HepG2 (cell line): ENCODE results near the gene HORMAD2. TPM values are rescaled to one million over a fixed set of nuclear protein-coding genes. Genes with fewer than 3 reads are reported as not detected.

Experiments
- ATAC-seq: fragments of 200-7000 bp; cut with Tn5 transposase; 3 replicates; pipeline ENCODE4 v1.9.1; 2020; ENCODE audit warnings: mild to moderate bottlenecking, moderate library complexity
- BruUV-seq: library from RNA; stranded (reverse); fragments of 400-500 nt; replicated peaks from 2 replicates; lab custom pipeline; 2021; lab: Mats Ljungman, UMichigan
- CTCF ChIA-PET: fragments of 300-600 bp; formaldehyde crosslinking; extraction: SDS; loops from one replicate; lab custom pipeline; 2021; ENCODE audit warnings: low total read pairs, inconsistent platforms, low intra/inter-chr PET ratio; lab: Yijun Ruan, JAX
- POLR2A ChIA-PET: fragments of 350-600 bp; sonication (Branson Sonifier 250); formaldehyde crosslinking; loops from one replicate; lab custom pipeline; 2020; ENCODE audit warnings: antibody characterized with exemption, inconsistent platforms; lab: Yijun Ruan, JAX
- DNase-seq: peaks from one replicate; pipeline ENCODE4 v3.0.0-alpha.2; 2015; ENCODE audit warnings: low spot score
- FAIRE-seq: peaks from 3 replicates; lab custom pipeline; 2011; peaks lifted over from hg19 to GRCh38; lab: Jason Lieb, UNC
- H2AFZ ChIP-seq: one replicate; pipeline ENCODE4 v1.6.1; 2011; ENCODE audit warnings: low read length, inconsistent platforms
- H3K27ac ChIP-seq: fragments of 300-600 bp; 3 replicates; pipeline ENCODE4 v1.8.0; 2011; ENCODE audit warnings: mixed run types, mild to moderate bottlenecking, mixed read lengths, low read length, inconsistent platforms; ENCODE audit not compliant: insufficient read depth; ENCODE audit errors: extremely low read length
- H3K27me3 ChIP-seq, 2 experiments: fragments of 200-600 bp in 1 of 2; 2 replicates in 1 of 2; 3 replicates in 1 of 2; pipeline versions ENCODE4 v1.6.0 to v1.8.0; 2011; ENCODE audit warnings: low read length in 2 of 2, mild to moderate bottlenecking in 2 of 2, moderate library complexity in 2 of 2, inconsistent platforms in 1 of 2; ENCODE audit not compliant: insufficient read depth in 2 of 2, control insufficient read depth in 1 of 2
- H3K36me3 ChIP-seq, 2 experiments: fragments of 200-600 bp in 1 of 2; replicated peaks in 1 of 2; 2 replicates in 1 of 2; 3 replicates in 1 of 2; pipeline versions ENCODE4 v1.5.1 to v1.8.0; 2011; ENCODE audit warnings: low read length in 2 of 2, inconsistent platforms in 1 of 2; ENCODE audit not compliant: insufficient read depth in 2 of 2, control insufficient read depth in 1 of 2
- H3K4me1 ChIP-seq: 2 replicates; pipeline ENCODE4 v1.5.1; 2012; ENCODE audit warnings: low read length, inconsistent platforms; ENCODE audit not compliant: insufficient read depth
- H3K4me2 ChIP-seq: 2 replicates; pipeline ENCODE4 v1.6.0; 2011; ENCODE audit warnings: low read depth, low read length, inconsistent platforms
- H3K4me3 ChIP-seq, 3 experiments: fragments of 200-600 bp in 1 of 3; sonication (generic), shearing (Covaris generic) in 1 of 3; replicated peaks in 1 of 3; 2 replicates each; pipeline ENCODE4 v1.5.1; 2011 to 2016; ENCODE audit warnings: low read length in 3 of 3, inconsistent platforms in 2 of 3, low read depth in 2 of 3, mild to moderate bottlenecking in 2 of 3, control low read depth in 1 of 3, mixed read lengths in 1 of 3; ENCODE audit not compliant: insufficient read depth in 1 of 3
- H3K79me2 ChIP-seq: one replicate; pipeline ENCODE4 v1.6.1; 2011; ENCODE audit warnings: low read length, inconsistent platforms; ENCODE audit not compliant: insufficient read depth
- H3K9ac ChIP-seq: 2 replicates; pipeline ENCODE4 v1.6.0; 2011; ENCODE audit warnings: mild to moderate bottlenecking, low read depth, low read length, inconsistent platforms; ENCODE audit not compliant: insufficient read depth
- H3K9me3 ChIP-seq: 2 replicates; pipeline ENCODE4 v1.5.1; 2012; ENCODE audit warnings: mild to moderate bottlenecking, low read length
- H4K20me1 ChIP-seq: 2 replicates; pipeline ENCODE4 v1.6.0; 2011; ENCODE audit warnings: inconsistent platforms, mild to moderate bottlenecking, low read length, moderate library complexity; ENCODE audit not compliant: insufficient read depth
- RCOR2 ChIP-seq: IDR thresholded peaks from 2 replicates; pipeline ENCODE4 v1.6.1; 2016; ENCODE audit warnings: missing biosample characterization, missing genetic modification reagents
- ZFP1 ChIP-seq: IDR thresholded peaks from 2 replicates; pipeline ENCODE4 v1.6.1; 2016
- ZFP36 ChIP-seq: fragments of 150-350 bp; IDR thresholded peaks from 2 replicates; pipeline ENCODE4 v1.6.1; 2018; ENCODE audit warnings: borderline replicate concordance, low read length, low read depth; ENCODE audit not compliant: partially characterized antibody
- WGBS: methylation state at CpG from one replicate; pipeline ENCODE4 v1.1.6; 2017; ENCODE audit warnings: low lambda C conversion rate; 5-methylcytosine and 5-hydroxymethylcytosine counted together
- in situ Hi-C: cut with HindIII; loops from 2 replicates; pipeline ENCODE4 v1.10.0; 2017; ENCODE audit warnings: low pct_unique_long_range_greater_than_20kb; ENCODE audit not compliant: extremely low pct_ligation_motif_present
- intact Hi-C: fragments of 100-400 bp; cut with micrococcal nuclease; formaldehyde crosslinking; loops from one replicate; pipeline ENCODE4 v1.10.0; 2022; ENCODE audit not compliant: unreplicated experiment
- polyA plus RNA-seq, 8 experiments: library from polyadenylated mRNA; depleted of rRNA in 3 of 8; stranded (reverse) in 7 of 8; unstranded in 1 of 8; fragments of >200 nt; fragmentation: Illumina TruSeq in 4 of 8; extraction: Trizol in 4 of 8; gene quantifications; 2 replicates each; pipeline versions ENCODE4 v1.2.1 to v1.2.3, GENCODE V29; 2011 to 2016; ENCODE audit warnings: low read depth in 4 of 8, missing spikeins in 1 of 8, mixed read lengths in 1 of 8; ENCODE audit not compliant: insufficient read depth in 1 of 8
- total RNA-seq, 5 experiments: library from RNA; depleted of rRNA; stranded (reverse); fragments of >200 nt; fragmentation: Illumina TruSeq; extraction: Trizol; gene quantifications; 2 replicates each; pipeline ENCODE4 v1.2.3, GENCODE V29; 2016; ENCODE audit warnings: low read depth in 1 of 5
- TF ChIP-seq, protein P1 (sequence below), 2 experiments: IDR thresholded peaks; 2 replicates each; pipeline ENCODE4 v1.6.1; 2011 to 2012; ENCODE audit warnings: low read length in 2 of 2, borderline replicate concordance in 1 of 2, low read depth in 1 of 2, mild to moderate bottlenecking in 1 of 2, moderate library complexity in 1 of 2

The HORMAD2 gene
- total and polyA plus RNA-seq, 2 of the 13 experiments (the other 11 are each of a cell fraction or from before 2014, with no cell fraction given) = not detected

DNA sequence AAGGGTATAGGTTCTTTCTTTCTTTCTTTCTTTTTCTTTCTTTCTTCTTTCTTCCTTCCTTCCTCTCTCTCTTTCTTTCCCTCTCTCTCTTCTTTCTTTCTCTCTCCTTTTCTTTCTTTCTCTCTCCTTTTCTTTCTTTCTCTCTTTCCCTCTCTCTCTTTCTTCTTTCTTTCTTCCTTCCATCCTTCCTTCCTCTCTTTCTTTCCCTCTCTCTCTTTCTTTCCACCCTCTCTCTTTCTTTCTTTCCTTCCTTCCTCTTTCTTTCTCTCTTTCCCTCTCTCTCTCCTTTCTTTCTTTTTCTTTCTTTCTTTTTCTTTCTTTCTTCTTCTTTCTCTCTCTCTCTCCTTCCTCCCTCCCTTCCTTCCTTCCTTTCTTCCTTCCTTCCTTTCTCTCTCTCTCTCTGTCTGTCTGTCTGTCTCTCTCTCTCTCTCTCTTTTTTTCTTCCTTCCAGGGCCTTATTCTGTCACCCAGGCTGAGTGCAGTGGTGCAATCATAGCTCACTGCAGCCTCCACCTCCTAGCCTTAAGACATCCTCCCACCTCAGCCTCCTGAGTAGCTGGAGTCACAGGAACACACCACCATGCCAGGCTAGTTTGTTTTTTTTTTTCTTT, 139.5 kb downstream of the HORMAD2 start (continued):
- TF ChIP-seq, protein P1, sequence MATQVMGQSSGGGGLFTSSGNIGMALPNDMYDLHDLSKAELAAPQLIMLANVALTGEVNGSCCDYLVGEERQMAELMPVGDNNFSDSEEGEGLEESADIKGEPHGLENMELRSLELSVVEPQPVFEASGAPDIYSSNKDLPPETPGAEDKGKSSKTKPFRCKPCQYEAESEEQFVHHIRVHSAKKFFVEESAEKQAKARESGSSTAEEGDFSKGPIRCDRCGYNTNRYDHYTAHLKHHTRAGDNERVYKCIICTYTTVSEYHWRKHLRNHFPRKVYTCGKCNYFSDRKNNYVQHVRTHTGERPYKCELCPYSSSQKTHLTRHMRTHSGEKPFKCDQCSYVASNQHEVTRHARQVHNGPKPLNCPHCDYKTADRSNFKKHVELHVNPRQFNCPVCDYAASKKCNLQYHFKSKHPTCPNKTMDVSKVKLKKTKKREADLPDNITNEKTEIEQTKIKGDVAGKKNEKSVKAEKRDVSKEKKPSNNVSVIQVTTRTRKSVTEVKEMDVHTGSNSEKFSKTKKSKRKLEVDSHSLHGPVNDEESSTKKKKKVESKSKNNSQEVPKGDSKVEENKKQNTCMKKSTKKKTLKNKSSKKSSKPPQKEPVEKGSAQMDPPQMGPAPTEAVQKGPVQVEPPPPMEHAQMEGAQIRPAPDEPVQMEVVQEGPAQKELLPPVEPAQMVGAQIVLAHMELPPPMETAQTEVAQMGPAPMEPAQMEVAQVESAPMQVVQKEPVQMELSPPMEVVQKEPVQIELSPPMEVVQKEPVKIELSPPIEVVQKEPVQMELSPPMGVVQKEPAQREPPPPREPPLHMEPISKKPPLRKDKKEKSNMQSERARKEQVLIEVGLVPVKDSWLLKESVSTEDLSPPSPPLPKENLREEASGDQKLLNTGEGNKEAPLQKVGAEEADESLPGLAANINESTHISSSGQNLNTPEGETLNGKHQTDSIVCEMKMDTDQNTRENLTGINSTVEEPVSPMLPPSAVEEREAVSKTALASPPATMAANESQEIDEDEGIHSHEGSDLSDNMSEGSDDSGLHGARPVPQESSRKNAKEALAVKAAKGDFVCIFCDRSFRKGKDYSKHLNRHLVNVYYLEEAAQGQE (IDR thresholded peaks at IDR 0.05; ENCODE audit: borderline replicate concordance in 1 of 2, low read depth in 1 of 2, low read length in 2 of 2) = no peak
- no peak for TF ChIP-seq ZFP1 (CRISPR knock-in tag)
- TF ChIP-seq, all 625 proteins: peak for 0

DNA sequence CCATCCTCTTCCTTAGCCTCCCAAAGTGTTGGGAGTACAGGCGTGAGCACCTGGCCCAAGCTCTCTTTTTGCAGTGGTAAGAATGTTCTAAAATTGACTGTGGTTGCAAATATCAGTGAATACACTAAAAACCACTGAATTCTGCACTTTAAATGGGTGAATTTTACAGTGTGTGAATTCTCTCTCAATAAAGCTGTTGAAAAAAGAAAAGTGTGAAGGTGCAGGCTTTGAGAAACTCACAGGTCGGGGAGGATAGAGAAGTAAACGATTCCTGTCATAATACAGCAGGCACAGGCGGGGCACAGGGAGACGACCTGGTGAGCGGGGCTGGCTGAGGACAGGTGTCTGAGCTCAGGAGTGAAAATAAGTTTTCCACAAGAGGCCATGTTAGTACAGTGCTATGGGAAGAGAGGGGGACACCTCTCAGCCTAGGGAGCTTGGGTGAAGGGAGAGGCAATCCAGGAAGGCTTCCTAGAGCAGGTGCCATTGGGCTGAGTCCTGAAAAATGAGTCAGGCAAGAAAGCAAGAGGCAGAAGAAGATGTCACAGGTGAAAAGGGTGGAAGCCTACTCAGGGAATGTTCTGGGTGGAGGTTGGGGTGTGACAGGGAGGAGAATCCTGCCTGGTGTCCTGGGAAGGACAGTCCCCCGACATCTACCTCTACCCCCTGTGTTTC, 140.2 kb downstream of the HORMAD2 start:
- no peaks in the 10 kb centered on the region for H3K36me3 ChIP-seq
- no peaks in the 10 kb centered on the region for H3K79me2 ChIP-seq
- 53% methylated on average over 7 of the region's 7 CpGs for WGBS
- FAIRE-seq (no peak), DNase-seq (no peak), ATAC-seq (no peak)
- H3K4me1 ChIP-seq = peaks cover 49% of the 10 kb centered on the region
- H3K27me3 ChIP-seq = peaks cover 2 to 30% of the 10 kb centered on the region in 2 experiments; a peak in 4 of 5 replicates
- POLR2A ChIA-PET = interaction anchor here (1.5 kb wide), 1 partner anchor 12 kb away, joined by 4 read pairs; no protein-coding TSS in a partner anchor
- H4K20me1 ChIP-seq = no peaks in the 10 kb centered on the region
- no peak overlapping the region for H3K27ac ChIP-seq
- H3K9ac ChIP-seq = no peak overlapping the region
- BruUV-seq = no TSS peak
- intact Hi-C loops (no loop called here), in situ Hi-C loops (no loop called here)
- H3K4me3 ChIP-seq = no peak overlapping the region
- H2AFZ ChIP-seq = no peak overlapping the region
- CTCF ChIA-PET = no interaction called here
- H3K4me2 ChIP-seq = no peak overlapping the region
- TF ChIP-seq RCOR2 (CRISPR knock-in tag) (no peak), ZFP36 (peak; percentile 47)
- H3K9me3 ChIP-seq = no peaks in the 10 kb centered on the region
